H7 (cell line): ENCODE data around the gene VAX1. TPM values are rescaled to one million over a fixed set of nuclear protein-coding genes. Genes with fewer than 3 reads are reported as not detected.
"Not testable (repeated sequence)": the region's sequence is repeated elsewhere in the genome, so short reads cannot be mapped to it uniquely, and the experiment has no call there.

ENCODE experiments used
- DNase-seq: peaks from one replicate; pipeline ENCODE4 v3.0.0; 2012
- H3K27me3 ChIP-seq: 2 replicates; pipeline ENCODE4 v1.6.0; 2011; ENCODE audit warnings: mild to moderate bottlenecking, low read length; ENCODE audit not compliant: control insufficient read depth, insufficient read depth
- H3K36me3 ChIP-seq: replicated peaks from 2 replicates; pipeline ENCODE4 v1.5.1; 2011; ENCODE audit warnings: low read length; ENCODE audit not compliant: control insufficient read depth, insufficient read depth
- H3K4me3 ChIP-seq: 2 replicates; pipeline ENCODE4 v1.5.1; 2011; ENCODE audit warnings: low read depth, mild to moderate bottlenecking, control low read depth, low read length, moderate library complexity; ENCODE audit not compliant: insufficient read depth
- total RNA-seq: library from RNA; depleted of rRNA; stranded (reverse); fragments of >200 nt; shearing (Covaris generic); gene quantifications from 2 replicates; pipeline ENCODE4 v1.2.3, GENCODE V29; 2014; rRNA removed

The VAX1 gene, protein sequence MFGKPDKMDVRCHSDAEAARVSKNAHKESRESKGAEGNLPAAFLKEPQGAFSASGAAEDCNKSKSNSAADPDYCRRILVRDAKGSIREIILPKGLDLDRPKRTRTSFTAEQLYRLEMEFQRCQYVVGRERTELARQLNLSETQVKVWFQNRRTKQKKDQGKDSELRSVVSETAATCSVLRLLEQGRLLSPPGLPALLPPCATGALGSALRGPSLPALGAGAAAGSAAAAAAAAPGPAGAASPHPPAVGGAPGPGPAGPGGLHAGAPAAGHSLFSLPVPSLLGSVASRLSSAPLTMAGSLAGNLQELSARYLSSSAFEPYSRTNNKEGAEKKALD
- total RNA-seq = 0.62 and 0.81 TPM in 2 replicates

DNA sequence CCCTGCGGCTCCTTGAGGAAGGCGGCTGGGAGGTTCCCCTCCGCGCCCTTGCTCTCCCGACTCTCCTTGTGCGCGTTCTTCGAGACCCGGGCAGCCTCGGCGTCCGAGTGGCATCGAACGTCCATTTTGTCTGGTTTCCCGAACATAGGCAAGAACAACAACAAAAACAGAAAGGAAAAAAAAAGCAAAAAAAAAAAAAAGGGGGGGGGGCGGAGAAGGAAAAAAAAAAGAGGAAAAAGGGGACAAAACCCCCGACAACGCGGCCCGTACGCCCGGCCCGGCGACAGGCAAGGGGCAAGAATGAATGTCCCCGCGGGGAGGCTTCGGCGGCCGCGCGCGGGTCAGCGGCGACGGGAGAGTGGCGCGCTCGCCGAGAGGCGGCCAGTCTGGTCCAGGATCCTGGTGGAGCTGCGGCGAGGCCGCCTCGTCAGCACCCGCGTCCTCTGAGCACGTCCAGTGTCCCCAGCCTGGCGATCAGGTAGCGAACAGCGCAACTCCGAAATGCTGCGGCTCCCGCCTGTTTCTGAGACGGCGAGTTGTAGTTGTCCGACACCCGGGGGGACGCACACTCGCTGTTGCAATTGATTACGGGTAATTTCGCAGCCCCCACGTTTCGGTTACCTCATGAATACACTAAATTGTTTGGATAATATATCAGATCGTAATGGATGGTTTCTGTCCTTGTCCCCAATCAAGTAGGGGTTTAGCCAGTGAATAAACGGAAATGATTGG lies at the start of gene VAX1:
Gene VAX1 (minus strand): TSS at position 360 of the 732 bp plus-strand sequence. CDS start 214 bp downstream, at position 146.
- H3K36me3 ChIP-seq = no peaks in the 10 kb centered on the region
- peak within 1 kb of the TSS; percentile 36 for H3K4me3 ChIP-seq
- peak; percentile 82 for DNase-seq
- H3K27me3 ChIP-seq = peaks cover 98% of the 10 kb centered on the region

DNA sequence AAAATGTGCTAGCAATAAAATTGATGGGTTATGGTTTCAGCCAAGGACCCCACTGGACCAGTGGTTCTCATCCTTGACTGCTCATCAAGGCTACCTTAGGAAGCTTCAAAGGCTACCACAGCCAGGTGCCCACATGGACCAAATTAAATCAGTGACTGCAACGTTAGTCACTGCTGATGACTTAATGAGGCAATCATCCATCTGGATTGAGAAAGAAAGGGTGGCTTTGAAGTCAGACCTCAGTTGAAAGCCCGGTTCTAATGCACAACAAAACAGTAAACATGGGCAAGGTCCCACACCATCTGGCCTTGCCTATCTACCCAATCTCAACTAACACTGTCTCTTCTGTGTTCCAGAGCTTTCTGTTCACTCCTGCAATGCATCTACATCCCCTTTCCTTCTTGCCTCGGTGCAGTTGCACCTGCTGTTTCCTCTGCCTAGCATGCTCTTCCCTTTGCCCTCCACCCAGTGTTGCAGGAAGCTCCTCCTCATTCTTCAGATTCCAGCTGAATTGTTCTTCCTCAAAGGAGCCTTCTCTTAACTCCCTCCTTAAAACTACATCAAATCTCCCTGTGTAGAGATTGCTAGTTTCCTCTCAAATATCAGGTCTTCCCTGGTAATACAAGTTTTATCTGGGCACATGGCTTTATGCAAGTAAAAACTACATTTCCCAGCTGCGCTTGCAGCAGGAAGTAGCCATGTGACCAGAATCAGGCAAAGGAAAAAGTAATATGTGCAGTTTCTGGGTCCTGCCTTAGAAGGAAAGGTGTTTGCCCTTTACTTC lies 49.0 kb upstream of the VAX1 start:
- Histone ChIP-seq H3K36me3 (no peaks in the 10 kb centered on the region), H3K27me3 (no peaks in the 10 kb centered on the region), H3K4me3 (no peak overlapping the region)
- no peak for DNase-seq

DNA sequence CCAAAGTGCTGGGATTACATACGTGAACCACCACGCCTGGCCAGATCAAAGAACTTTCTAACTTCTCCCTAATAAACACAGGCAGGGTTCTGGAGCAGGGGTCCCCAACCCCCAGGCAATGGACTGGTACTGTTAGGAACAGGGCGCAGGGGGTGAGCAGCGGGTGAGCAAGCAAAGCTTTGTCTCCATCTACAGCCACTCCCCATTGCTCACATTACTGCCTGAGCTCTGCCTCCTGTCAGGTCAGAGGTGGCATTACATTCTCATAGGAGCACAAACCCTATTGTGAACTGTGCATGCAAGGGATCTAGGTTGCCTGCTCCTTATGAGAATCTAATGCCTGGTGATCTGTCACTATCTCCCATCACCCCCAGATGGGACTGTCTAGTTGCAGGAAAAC lies 47.7 kb upstream of the VAX1 start:
- DNase-seq, H3K4me3 ChIP-seq, H3K27me3 ChIP-seq, H3K36me3 ChIP-seq: not testable (repeated sequence)

DNA sequence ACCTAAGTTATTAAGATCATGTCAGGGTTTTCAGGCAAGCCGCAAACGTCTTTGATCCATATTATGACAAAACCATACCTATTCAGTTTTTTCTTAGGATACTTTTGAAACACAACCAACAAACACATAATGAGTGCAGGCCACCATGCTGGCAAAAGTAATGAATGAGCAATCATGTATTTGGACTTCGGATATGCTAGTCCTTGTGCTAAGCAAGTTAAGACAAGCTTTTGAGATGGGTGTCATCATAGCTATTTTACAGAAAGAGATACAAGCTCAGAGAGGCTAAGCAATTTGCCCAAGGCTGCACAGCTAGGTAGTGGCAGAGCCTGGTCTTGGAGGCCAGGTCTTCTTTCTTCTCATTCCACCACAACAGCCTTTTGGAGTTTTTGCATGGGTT lies 46.8 kb upstream of the VAX1 start:
- DNase-seq = no peak
- H3K4me3 ChIP-seq = no peak overlapping the region
- H3K36me3 ChIP-seq = no peaks in the 10 kb centered on the region
- no peaks in the 10 kb centered on the region for H3K27me3 ChIP-seq

DNA sequence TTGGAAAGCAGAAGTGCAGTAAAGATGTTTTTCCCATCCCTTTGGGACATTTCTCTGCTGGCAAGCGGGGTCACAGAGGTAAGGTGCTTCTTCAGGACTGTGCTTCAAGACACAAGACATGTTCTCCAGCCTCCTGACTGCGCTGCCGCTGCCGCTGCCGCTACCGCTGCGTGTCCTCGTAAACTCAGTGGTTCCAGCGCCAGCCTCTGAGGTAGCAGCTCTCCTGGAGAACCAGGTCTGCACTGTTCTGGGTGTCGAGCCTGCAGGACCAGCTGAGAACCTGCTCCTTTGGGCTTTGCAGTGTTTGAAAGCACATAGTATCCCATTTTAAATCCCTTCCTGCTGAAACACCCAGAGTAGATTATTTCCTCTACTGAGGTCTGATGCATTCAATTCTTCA lies 46.2 kb upstream of the VAX1 start:
- no peak for DNase-seq
- Histone ChIP-seq H3K36me3 (no peaks in the 10 kb centered on the region), H3K4me3 (no peak overlapping the region), H3K27me3 (no peaks in the 10 kb centered on the region)

DNA sequence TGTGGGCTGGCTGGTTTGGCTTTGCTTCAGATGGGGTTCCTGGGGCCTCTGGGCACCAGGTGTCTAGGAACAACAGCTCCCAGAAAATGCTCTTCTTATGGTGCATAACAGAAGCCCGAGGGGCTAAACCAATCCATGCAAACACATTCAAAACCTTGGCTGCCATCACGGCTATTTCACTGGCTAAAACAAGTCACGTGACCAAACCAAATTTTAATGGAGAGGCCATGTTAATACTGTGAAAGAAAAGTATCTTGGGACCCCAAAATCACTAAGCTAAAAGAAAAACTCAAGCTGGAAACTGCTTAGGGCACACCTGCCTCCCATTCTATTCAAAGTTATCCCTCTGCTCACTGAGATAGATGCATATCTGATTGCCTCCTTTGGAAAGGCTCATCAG lies 40.1 kb upstream of the VAX1 start:
- no peaks in the 10 kb centered on the region for H3K36me3 ChIP-seq
- peaks cover 19% of the 10 kb centered on the region for H3K27me3 ChIP-seq
- no peak for DNase-seq
- no peak overlapping the region for H3K4me3 ChIP-seq

DNA sequence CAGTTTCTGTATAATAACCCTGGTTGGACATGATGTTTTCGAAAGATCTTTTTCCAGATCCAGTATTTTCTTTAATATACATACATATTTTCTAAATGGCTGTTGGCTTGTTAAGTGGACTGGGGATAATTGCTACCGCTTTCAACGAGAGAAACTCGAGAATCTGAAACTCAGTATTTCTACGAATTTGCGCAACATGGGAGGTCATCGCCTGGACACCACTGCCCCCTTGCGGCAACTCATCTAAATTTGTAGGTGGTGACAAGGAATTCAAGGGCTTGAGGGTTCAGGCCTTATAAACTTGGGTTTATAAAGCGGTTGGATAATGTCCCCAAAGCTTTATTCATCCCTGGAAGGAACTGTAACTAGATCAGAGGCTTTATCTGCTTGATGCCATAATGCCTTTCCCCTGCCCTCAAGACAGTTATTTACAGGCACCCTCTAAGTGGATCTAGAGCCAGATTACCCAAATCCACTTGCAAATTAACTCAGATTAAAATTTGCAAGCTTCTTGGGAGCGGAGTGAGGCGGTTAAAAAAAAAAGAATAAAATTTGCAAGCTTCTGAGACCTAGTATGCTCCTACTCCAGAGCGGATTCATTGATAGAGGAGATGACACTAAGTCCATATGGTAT lies 37.9 kb upstream of the VAX1 start:
- peak; percentile 84 for DNase-seq
- peaks cover 41% of the 10 kb centered on the region for H3K27me3 ChIP-seq
- no peaks in the 10 kb centered on the region for H3K36me3 ChIP-seq
- H3K4me3 ChIP-seq = peak overlapping the region; percentile 41

DNA sequence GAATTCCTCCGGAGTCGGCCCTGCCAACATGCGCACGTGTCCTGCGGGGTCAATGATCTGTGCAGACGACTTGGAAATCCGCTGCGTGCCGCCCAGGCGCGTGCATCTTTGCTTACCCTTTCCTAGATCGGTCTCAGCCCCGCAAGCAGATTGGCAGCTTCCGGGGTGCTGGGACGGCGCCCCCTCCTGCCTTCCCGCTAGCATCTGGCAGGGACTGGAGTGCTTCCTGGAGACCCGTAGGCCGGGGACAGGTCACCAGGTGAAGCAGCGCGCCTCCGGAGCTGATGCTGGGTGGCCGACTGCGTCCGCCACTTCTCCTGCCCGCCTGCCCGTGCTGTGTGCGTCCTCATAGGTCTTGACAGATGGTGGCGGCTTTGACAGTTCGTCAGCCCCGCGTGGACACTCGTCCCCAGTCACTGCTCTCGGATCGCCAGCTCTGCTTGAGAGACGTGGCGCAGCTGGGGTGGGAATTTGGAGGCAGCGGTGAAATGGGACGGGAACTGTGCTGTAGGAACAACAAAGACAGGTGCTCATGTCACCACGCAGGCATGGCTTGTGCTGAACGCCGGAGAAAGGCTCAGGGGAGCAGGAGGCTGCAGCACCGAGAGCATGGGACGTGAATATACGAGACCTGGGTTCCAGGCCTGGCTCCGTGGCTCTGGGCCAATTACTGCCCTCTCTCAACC lies 37.3 kb upstream of the VAX1 start:
- Histone ChIP-seq H3K27me3 (peaks cover 47% of the 10 kb centered on the region), H3K4me3 (peak overlapping the region; percentile 41), H3K36me3 (no peaks in the 10 kb centered on the region)
- DNase-seq = peak; percentile 70

DNA sequence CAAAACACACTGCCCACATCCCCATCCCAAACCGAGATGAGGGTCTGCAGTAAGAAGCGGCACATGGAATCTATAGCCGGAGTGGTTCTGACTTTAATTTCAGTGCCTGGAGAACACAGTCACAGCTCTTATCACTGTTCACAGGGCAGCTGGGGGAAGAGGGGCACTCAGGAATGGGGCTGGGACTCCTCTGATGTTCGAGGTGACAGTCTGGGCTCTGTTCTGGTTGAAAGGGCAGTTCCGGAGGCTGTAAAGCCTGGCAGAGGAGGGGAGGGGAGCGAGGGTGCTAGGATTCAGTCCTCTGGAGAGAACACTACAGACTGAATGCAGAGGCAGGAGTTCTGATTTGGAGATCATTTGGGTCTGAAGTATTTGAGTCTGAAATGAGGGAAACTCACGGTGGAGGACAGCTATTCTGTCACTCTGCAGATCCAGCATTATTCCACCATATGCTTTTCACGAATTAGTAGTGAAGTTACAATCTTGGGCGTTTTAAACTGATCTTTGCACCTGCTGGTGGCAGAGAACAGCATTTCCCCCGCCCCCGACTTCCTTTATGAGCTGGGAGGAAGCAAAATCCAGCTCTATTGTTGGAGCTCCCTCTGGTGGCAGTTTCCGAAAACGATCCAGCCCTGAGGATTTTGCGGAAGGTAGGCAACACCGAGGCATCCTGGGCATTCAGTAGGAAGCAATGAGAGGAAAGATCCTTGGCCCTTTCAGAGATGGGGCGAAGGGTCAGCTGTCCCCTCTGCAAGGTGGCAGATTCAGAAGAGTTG lies 36.6 kb upstream of the VAX1 start:
- peak overlapping the region; percentile 41 for H3K4me3 ChIP-seq
- peak; percentile 91 for DNase-seq
- H3K27me3 ChIP-seq = peaks cover 54% of the 10 kb centered on the region
- H3K36me3 ChIP-seq = no peaks in the 10 kb centered on the region

DNA sequence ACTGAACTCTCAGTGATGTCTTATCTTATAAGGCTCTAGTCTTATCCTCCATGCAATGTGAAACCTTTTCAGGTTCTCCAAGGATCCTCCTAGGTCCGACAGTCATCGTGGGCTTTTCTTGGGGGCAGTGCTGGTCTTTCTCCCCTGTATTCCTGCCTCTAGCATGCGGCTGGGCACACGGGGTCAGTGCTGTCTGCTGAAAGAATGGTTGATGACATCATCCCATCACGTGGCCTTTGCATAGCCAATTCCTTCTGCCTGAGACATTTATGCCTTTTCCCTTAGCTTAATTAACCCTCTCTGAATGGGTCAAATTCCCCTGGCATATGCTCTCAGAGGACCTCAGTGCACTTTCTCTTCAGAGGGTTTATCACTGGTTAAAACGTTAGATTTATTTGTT lies 32.2 kb upstream of the VAX1 start:
- Histone ChIP-seq H3K36me3 (no peaks in the 10 kb centered on the region), H3K27me3 (peaks cover 92% of the 10 kb centered on the region), H3K4me3 (no peak overlapping the region)
- peak; percentile 27 for DNase-seq

DNA sequence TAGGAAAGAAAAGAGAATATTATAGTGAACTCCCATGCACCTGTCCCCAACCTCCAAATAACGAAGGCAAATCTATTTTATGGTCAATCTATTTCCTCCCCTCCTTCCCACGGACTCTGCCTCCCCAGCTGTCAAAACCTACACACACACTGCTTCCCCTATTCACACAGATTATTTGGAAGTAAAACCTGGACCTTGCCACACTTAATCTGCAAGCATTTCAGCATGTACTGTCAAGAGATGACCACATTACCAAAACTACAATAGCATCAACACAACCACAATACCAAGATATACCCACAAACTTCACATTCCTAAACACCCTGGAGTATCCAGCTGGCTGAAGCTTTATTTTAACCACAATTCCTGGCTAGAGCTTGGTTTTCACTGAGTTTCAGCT lies 31.4 kb upstream of the VAX1 start:
- H3K27me3 ChIP-seq = peaks cover 96% of the 10 kb centered on the region
- no peaks in the 10 kb centered on the region for H3K36me3 ChIP-seq
- DNase-seq = no peak
- no peak overlapping the region for H3K4me3 ChIP-seq

DNA sequence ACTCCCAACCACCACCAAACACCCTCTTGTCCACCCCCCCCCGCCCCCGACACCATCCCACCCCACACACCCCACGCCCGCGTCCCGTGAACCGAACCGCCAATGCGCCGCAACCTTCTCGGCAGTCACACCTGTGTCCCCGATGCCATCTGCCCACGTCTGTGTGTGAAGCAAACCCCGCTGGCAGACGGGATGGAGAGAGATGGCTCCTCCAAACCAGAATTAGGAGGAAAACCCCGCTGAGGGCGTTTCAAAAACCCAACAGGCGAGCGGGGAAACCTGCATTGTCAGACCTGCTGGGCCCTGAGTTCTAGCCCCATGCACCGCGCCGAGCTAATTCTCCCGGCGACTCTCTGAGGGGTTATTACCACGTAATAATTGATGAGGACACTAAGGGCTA lies 30.7 kb upstream of the VAX1 start:
- peak; percentile 74 for DNase-seq
- Histone ChIP-seq H3K27me3 (peaks cover 99% of the 10 kb centered on the region), H3K4me3 (peak overlapping the region; percentile 45; the same call in 1 of the 2 replicates), H3K36me3 (no peaks in the 10 kb centered on the region)
